IPS-15b (cell line): Measurements from ENCODE around the gene BTBD9.

Experiments
- H3K27me3 ChIP-seq: one replicate; pipeline ENCODE4 v1.6.1; 2013; ENCODE audit warnings: low read length; ENCODE audit not compliant: control insufficient read depth, insufficient read depth
- H3K36me3 ChIP-seq: one replicate; pipeline ENCODE4 v1.6.1; 2013; ENCODE audit warnings: low read length; ENCODE audit not compliant: control insufficient read depth, insufficient read depth
- H3K4me1 ChIP-seq: one replicate; pipeline ENCODE4 v1.6.1; 2013; ENCODE audit warnings: mild to moderate bottlenecking, low read length; ENCODE audit not compliant: control insufficient read depth, insufficient read depth
- H3K4me3 ChIP-seq: one replicate; pipeline ENCODE4 v1.5.1; 2013; ENCODE audit warnings: low read depth, low read length
- H3K9ac ChIP-seq: one replicate; pipeline ENCODE4 v1.6.1; 2013; ENCODE audit warnings: low read depth, mild to moderate bottlenecking, low read length
- H3K9me3 ChIP-seq: one replicate; pipeline ENCODE4 v1.6.1; 2013; ENCODE audit warnings: mild to moderate bottlenecking, low read length; ENCODE audit not compliant: control insufficient read depth, insufficient read depth

Gene BTBD9

DNA sequence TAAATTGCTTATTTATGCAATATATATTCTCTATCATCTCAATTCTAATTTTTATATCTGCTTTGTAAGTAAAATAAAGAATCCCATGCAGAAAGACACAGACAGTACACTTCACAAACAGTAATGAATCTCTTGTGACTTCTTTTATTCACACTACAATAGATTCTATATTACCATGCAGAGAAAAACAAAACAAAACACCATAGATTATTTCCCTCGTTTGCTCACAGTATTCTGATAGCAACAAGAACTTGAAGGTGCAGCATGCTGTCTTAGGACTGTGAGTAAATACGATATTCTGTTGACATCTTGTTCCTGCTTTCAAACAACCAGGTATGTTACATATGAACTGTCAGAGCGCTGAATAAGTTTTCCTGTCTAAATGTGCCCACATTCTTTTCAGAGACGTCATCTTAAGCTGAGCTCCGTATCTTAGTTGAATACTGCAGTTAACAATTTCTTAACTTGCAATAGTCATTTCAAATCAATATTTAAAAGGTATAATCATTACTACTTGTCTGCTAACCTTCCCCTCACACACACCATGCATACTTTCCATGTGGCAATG lies 140.1 kb downstream of the BTBD9 start:
- Histone ChIP-seq H3K27me3 (no peaks in the 10 kb centered on the region), H3K9me3 (no peaks in the 10 kb centered on the region), H3K4me3 (no peak overlapping the region), H3K9ac (no peak overlapping the region), H3K4me1 (no peaks in the 10 kb centered on the region), H3K36me3 (no peaks in the 10 kb centered on the region)

DNA sequence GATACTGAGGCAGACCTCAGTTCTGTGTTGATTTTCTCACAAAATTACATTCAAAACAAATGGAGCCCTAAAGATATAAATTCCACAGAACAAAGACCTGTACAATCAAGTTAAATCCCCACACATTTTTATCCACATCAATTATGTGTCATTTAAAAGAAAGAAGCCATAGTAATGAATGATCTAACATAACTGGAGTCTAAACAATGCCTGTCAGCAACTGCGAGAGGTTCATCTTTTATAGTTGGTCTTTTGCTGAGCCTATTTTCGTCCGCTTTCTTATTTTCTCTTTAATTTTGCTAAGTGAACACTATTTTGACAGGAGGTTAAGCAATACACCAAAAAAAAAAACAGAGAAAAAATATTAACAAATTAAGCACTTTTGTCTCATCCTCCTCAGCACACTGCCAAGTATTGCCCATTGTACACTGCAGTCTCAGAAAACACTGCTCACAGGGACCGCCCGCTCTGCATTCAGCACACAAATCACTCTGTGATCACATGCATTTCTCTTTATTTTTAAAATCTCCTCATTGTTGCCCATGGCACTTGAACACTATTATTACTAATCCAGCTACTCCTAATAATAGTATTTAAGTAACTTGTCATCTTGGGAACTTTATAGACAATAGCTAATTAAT lies 140.8 kb downstream of the BTBD9 start:
- no peak overlapping the region for H3K9ac ChIP-seq

DNA sequence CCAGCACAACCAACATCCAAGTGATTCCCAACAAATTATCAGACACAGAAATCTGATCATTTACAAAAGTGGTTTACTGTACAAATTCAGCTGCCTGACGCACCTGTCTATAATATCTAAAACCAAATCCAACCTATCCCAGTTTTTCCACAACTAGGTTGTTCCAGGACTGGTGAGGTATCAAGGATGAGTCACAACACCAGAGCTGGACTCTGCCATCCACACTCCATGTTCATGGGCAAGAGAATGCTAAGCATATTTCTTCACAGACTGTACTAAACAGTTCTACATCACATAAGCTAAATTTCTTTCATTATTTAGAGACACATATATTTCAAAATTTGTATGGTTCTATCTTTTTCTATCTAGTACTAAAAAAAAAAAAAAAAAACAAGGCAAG lies 141.6 kb downstream of the BTBD9 start:
- H3K36me3 ChIP-seq, result no peaks in the 10 kb centered on the region
- no peaks in the 10 kb centered on the region for H3K9me3 ChIP-seq
- H3K4me1 ChIP-seq, result no peaks in the 10 kb centered on the region
- no peaks in the 10 kb centered on the region for H3K27me3 ChIP-seq
- no peak overlapping the region for H3K9ac ChIP-seq
- H3K4me3 ChIP-seq, result no peak overlapping the region

More for the DNA sequence above, 140.8 kb downstream of the BTBD9 start:
- H3K36me3 ChIP-seq, result no peaks in the 10 kb centered on the region
- H3K27me3 ChIP-seq, result no peaks in the 10 kb centered on the region
- H3K4me3 ChIP-seq, result no peak overlapping the region
- H3K9me3 ChIP-seq, result no peaks in the 10 kb centered on the region
- H3K4me1 ChIP-seq, result no peaks in the 10 kb centered on the region

DNA sequence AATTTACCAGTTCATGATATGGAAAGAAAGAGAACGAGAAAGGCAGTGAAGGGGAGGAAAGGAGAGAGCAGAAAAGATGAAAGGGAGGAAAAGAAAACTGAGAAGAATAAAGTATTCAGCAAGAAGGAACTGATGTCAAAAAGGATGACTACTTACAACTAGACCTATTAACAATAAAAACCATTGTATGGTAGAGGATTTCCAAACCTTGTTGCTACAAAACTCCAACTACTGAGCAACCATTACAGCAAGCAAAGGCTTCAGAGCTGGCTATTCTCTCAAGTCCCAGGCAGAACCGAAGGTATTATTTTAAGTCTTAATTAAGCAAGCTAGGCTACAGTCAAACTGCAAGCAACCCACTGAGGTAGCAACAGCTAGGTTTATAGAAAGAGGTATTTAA lies 142.2 kb downstream of the BTBD9 start:
- H3K4me3 ChIP-seq, result no peak overlapping the region
- H3K4me1 ChIP-seq, result no peaks in the 10 kb centered on the region
- H3K36me3 ChIP-seq, result no peaks in the 10 kb centered on the region
- no peaks in the 10 kb centered on the region for H3K27me3 ChIP-seq
- H3K9ac ChIP-seq, result no peak overlapping the region
- no peaks in the 10 kb centered on the region for H3K9me3 ChIP-seq

DNA sequence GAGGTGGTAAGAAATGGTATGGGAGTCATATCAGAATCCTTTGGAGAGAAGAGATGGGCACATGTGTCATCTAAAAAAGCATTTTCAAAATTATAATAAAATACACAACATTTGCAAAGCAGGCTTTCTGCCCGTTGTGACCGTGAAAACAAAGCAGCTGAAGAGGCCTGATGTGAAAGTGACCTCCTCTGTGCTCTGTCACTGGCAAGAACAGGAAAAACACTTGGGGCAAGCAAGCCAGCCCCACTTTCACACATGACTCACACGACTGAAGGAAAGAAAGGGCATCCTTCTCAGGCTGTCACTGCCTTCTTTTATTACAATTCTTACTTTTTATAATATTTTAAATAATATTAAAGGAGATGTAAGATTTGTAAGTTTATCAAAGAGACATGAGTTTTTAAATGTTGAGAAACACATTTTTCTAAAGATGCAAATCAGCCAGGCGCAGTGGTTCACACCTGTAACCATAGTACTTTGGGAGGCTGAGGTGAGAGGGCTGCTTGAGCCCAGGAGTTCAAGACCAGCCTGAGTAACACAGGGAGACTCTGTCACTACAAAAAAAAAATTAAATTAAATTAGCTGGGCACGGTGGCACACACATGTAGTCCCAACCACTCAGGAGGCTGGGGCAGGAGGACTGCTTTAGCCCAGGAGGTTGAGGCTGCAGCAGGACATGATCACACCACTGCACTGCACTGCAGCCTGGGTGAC lies 143.7 kb downstream of the BTBD9 start:
- H3K9me3 ChIP-seq, result no peaks in the 10 kb centered on the region
- no peaks in the 10 kb centered on the region for H3K27me3 ChIP-seq
- H3K36me3 ChIP-seq, result no peaks in the 10 kb centered on the region

DNA sequence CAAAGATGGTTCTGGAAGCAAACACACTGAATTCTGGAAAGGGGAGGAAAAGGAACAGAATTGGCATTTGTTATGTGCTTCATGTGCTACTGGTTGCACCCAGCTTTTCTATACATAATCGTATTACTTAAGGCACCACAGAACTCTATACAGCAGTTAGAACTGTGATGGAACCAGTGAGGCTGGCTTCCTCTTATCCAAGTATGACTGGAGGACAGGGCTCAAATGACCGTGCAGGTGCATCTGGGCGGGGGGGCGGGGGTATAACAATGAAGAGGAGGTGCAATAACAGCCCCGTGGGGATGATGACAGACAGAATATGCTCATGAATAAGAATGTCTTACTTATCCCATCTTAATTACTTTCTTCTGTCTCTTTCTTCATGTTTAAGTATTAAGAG lies 144.2 kb downstream of the BTBD9 start:
- H3K36me3 ChIP-seq, result no peaks in the 10 kb centered on the region
- no peak overlapping the region for H3K9ac ChIP-seq
- H3K4me3 ChIP-seq, result no peak overlapping the region
- no peaks in the 10 kb centered on the region for H3K9me3 ChIP-seq
- no peaks in the 10 kb centered on the region for H3K4me1 ChIP-seq
- H3K27me3 ChIP-seq, result no peaks in the 10 kb centered on the region

More for the DNA sequence above, 143.7 kb downstream of the BTBD9 start:
- Histone ChIP-seq H3K4me3 (no peak overlapping the region), H3K9ac (no peak overlapping the region), H3K4me1 (no peaks in the 10 kb centered on the region)

DNA sequence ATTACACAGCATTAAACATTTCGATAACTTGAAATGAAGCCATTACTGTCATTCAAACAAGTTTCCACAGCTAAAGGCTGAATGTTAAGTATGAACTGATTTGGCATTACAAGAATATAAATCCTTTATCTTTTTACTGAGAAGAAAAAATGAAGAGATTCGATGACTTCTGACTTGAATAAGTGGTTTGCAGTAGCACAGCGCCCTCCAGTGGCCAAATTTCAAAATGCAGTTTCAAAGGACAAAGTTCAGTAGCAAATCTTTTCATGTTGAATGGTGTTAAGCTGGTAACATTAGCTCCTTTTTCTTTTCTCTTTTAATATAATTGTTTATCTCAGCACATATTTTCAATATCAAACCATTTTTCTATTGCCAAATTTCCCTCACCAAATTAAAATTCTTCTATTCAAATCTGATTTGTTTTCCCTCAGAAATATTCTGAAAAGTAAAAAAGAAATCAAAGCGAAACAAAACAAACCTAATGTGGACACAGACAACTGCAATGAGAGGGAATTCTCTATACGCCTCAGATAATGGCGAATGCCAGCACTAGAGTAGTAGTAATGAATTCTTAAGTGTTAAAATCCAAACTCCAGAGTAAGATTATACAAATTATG lies 145.7 kb downstream of the BTBD9 start:
- Histone ChIP-seq H3K9me3 (no peaks in the 10 kb centered on the region), H3K4me1 (no peaks in the 10 kb centered on the region), H3K4me3 (no peak overlapping the region), H3K27me3 (no peaks in the 10 kb centered on the region), H3K36me3 (no peaks in the 10 kb centered on the region), H3K9ac (no peak overlapping the region)

DNA sequence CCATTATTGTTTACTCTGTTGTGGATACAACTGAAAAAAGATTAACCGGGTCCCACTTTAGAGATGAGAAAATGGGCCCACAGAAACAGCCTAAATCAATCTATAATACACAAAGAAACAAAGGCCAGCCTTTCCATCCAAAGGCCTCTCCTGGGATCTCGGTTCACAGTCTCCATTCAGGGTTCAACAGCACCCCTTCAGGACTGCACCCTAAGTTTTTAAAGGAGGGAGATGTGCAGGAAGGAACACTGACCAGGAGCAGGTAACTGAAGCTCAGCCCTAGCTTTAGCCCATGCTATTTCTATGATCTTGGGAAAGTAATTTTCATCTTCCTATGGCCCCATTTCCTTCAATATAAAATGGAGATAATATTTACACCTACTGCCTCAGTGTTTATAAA lies 147.7 kb downstream of the BTBD9 start:
- Histone ChIP-seq H3K4me1 (no peaks in the 10 kb centered on the region), H3K36me3 (no peaks in the 10 kb centered on the region), H3K27me3 (no peaks in the 10 kb centered on the region), H3K4me3 (no peak overlapping the region), H3K9ac (no peak overlapping the region), H3K9me3 (no peaks in the 10 kb centered on the region)

DNA sequence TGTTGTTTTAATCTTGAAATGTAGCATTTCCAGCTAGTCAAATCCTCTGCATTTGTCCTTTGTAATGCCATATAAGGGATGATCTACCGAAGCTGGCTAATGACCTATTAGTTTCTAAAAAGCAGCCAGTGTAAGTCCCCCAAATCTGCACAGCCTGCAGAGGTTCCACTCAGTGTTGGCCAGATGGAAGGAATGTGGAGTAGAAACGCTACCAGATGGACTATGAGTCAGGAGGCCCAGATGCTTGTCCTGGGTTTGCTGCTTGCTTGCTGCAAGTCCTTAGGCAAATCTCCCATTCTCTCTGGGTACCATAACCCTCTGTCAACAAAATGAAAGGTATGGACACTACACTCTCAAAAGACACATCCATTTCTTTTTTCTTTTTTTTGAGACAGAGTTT lies 149.8 kb downstream of the BTBD9 start:
- no peaks in the 10 kb centered on the region for H3K9me3 ChIP-seq
- no peaks in the 10 kb centered on the region for H3K4me1 ChIP-seq
- no peaks in the 10 kb centered on the region for H3K36me3 ChIP-seq
- no peaks in the 10 kb centered on the region for H3K27me3 ChIP-seq
- no peak overlapping the region for H3K9ac ChIP-seq
- no peak overlapping the region for H3K4me3 ChIP-seq

DNA sequence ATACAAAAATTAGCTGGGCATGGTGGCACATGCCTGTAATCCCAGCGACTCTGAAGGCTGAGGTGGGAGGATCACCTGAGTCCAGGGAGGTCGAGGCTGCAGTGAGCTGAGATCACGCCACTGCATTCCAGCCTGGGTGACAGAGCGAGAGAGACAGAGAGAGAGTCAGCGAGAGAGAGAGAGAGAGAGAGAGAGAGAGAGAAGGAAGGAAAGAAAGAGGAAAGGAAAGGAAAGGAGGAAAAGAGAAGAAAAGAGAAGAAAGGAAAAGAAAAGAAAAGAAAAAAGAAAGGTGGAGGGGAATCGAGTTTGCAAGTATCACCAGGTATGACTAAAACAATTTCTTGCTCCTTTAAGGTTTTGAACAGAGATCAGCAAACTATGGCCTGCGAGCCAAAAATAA lies 152.3 kb downstream of the BTBD9 start:
- Histone ChIP-seq H3K9ac (no peak overlapping the region), H3K4me3 (no peak overlapping the region), H3K27me3 (no peaks in the 10 kb centered on the region), H3K9me3 (no peaks in the 10 kb centered on the region), H3K36me3 (no peaks in the 10 kb centered on the region), H3K4me1 (no peaks in the 10 kb centered on the region)

DNA sequence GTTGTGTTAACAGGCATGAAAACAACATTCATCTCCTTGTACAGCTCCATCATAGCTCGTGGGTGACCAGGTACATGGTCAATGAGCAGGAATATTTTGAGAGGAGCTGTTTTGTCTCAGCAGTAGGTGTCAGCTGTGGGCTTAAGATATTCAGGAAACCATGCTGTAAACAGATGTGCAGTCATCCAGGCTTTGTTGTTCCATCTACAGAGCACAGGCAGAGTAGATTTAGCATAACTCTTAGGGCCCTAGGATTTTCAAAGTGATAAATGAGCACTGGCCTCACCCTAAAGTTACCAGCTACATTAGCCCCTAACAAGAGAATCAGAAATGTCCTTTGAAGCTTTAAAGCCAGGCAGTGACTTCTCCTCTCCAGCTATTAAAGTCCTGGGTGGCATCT lies 154.2 kb downstream of the BTBD9 start:
- no peak overlapping the region for H3K9ac ChIP-seq
- no peaks in the 10 kb centered on the region for H3K36me3 ChIP-seq
- no peaks in the 10 kb centered on the region for H3K9me3 ChIP-seq
- H3K4me3 ChIP-seq, result no peak overlapping the region
- H3K4me1 ChIP-seq, result peaks cover 5% of the 10 kb centered on the region
- H3K27me3 ChIP-seq, result no peaks in the 10 kb centered on the region

DNA sequence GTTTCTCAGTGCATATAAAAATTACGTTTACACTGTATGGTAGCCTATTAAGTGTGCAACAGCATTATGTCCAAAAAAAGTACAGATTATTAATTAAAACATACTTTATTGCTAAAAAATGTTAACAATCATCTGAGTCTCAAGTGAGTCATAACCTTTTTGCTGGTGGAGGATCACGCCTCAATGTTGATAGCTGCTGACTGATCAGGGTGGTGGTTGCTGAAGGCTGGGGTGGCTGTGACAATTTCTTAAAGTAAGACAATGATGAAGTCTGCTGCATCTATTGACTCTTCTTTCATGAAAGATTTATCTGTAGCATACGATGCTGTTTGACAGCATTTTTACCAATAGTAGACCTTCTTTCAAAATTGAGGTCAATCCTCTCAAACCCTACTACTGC lies 155.1 kb downstream of the BTBD9 start:
- Histone ChIP-seq H3K4me3 (no peak overlapping the region), H3K27me3 (no peaks in the 10 kb centered on the region), H3K9me3 (no peaks in the 10 kb centered on the region), H3K9ac (no peak overlapping the region), H3K36me3 (no peaks in the 10 kb centered on the region), H3K4me1 (peaks cover 5% of the 10 kb centered on the region)
